IPS DF 4.7 (cell line): ENCODE results near the gene GRAMD2B.
"Not testable (repeated sequence)": the region's sequence is repeated elsewhere in the genome, so short reads cannot be mapped to it uniquely, and the experiment has no call there.

Experiments used
- DNase-seq: peaks from one replicate; pipeline ENCODE4 v3.0.0-alpha.2; 2013; ENCODE audit warnings: low spot score; ENCODE audit errors: extremely low read depth

The GRAMD2B gene

DNA sequence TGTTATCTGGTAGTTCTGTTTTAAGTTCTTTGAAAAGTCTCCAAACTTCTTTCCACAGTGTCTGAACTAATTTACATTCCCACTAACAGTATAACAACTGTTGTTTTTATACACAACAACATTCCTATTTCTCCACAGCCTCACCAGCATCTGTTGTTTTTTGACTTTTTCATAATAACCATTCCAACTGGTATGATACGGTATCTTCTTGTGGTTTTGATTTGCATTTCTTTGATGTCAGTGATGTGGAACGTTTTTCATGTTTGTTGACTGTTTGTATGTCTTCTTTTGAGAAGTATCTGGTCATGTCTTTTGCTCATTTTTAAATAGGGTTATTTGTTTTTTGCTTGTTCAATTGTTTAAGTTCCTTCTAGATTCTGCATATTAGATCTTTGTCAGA lies 12.6 kb upstream of the GRAMD2B start:
- no peak for DNase-seq

GRCh38 chr5:126413856-126414255 lies 9.4 kb upstream of the GRAMD2B start:
- no peak for DNase-seq

DNA sequence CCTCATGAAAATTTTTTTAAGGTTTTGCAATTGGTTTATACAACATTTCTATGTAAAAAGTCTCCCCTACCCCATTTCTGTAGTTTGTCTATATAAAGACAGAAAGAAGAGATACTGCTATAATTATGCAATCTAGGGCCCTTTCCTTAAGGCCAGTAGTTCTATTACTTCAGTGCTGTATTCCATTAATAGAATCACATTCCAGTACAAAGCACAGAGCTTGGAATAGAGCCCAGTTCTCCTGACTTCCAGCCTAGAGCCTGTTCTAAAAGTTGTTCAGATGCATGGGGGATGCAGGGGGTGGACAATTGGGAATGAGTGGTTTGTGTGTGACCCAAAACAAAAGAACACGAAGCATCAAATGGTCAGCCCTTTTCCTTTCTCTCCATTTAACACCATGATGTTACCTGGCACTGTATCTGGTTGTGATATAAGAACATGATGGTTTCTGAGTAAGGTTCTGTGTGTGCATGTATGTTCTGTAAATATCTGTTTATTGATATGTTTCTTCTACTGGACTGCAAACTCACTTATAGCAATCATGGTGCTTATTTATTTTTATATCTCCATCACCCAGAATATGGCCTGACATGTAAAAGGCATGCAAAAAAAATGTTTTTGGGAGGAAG lies 8.2 kb upstream of the GRAMD2B start:
- DNase-seq: no peak

GRCh38 chr5:126415789-126416188 lies 7.4 kb upstream of the GRAMD2B start:
- no peak for DNase-seq

GRCh38 chr5:126416266-126416925 lies 6.8 kb upstream of the GRAMD2B start:
- DNase-seq: no peak

- DNase-seq: no peak
Observed at GRCh38 chr5:126417178-126417577, 6.0 kb upstream of the GRAMD2B start.

GRCh38 chr5:126419102-126419501 lies 4.1 kb upstream of the GRAMD2B start:
- no peak for DNase-seq

- no peak for DNase-seq
Observed at GRCh38 chr5:126428421-126428820, 5.2 kb downstream of the GRAMD2B start.

GRCh38 chr5:126430631-126431030 lies 7.4 kb downstream of the GRAMD2B start:
- no peak for DNase-seq

- DNase-seq: no peak
Observed at GRCh38 chr5:126433701-126434100, 10.5 kb downstream of the GRAMD2B start.

GRCh38 chr5:126435261-126435660 lies 12.1 kb downstream of the GRAMD2B start:
- DNase-seq: no peak

GRCh38 chr5:126435714-126436113 lies 12.5 kb downstream of the GRAMD2B start:
- no peak for DNase-seq

GRCh38 chr5:126437721-126438120 lies 14.5 kb downstream of the GRAMD2B start:
- DNase-seq: no peak

- no peak for DNase-seq
Observed at GRCh38 chr5:126438267-126438666, 15.1 kb downstream of the GRAMD2B start.

- no peak for DNase-seq
Observed at GRCh38 chr5:126438868-126439267, 15.7 kb downstream of the GRAMD2B start.

DNA sequence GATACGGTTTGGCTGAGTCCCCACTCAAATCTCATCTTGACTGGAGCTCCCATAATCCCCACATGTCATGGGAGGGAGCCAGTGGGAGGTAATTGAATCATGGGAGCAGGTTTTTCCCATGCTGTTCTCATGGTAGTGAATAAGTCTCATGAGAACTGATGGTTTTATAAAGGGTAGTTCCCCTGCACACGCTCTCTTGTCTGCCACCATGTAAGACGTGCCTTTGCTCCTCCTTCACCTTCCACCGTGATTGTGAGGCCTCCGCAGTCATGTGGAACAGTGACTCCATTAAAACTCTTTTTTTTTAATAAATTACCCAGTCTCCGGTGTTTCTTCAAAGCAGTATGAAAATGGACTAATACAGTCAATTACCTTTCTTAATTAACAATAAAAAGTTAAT lies 16.5 kb downstream of the GRAMD2B start:
- not testable (repeated sequence) for DNase-seq

GRCh38 chr5:126441230-126441629 lies 18.0 kb downstream of the GRAMD2B start:
- no peak for DNase-seq

DNA sequence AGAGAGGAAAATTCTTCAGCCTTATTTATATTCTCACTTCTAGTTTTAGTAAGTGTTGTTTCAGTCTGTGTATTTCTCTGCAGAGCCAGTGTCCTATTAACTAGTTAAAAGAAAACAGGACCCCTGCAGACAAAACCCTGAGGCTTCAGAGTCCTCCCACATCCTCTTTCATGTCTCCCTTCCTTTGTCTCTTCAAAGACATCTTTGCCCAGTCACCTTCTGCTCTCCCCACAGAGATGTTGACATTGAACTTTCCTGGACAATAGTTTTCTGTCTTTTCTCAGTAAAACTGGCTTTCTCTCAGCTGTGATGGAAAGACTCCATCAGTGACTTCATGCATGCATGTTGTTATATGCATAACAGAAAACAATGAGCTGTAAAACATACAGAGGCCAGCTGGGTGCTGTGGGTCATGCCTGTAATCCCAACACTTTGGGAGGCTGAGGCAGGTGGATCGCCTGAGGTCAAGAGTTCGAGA lies 20.2 kb downstream of the GRAMD2B start:
- DNase-seq: no peak

DNA sequence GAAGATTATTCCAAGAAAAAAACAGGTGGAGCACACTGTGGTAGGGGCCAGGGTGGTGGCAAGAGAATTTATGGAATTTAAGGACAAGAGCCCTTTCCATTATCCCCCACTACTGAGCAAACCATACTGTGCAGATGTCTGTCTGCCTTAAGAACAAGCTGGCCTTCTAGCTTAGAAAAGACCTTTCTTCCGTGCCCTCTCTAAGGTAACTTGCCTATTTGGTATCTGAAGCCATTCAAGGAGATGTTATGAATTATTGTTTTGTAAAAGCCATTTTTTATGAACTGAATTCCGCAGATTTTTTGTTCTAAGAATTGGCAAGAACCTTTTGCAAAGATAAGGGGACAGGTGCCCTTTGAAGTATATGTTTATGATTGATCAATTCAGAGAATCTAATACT lies 20.9 kb downstream of the GRAMD2B start:
- DNase-seq: no peak

- DNase-seq: no peak
Observed at GRCh38 chr5:126445502-126446174, 22.4 kb downstream of the GRAMD2B start.

DNA sequence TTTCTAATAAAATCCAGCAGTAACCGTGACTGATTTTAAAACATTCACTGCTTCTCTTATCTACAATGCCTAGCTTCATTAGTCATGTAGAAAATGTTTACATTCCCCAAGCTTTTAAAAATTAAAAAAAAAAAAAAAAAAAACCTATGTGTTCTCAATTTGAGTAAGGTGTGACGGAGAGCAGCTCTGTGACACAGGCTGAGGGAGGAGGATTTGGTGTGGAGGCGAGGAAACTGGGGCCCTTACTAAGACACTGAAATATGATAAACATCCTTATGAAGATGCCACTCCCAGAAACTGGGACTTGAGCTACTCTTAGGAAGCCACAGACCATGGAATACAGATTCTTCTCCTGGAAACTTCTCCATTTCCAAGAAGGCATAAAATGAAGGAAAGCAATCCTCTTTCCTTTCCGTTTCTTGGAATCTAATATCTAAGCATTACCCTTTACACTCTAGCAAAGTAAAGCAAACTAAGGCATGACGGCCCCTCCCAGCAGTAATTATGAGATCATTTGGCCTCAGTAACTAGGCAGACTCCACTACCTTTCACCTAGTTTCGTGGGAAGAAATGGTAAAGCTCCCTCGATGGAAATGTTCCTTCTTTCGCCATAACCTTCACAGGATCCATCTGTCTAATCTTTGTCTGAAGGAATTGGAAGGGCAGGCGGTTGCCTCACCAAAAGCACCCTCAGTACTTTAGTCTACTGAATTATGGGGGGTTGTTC lies 23.5 kb downstream of the GRAMD2B start:
- no peak for DNase-seq

GRCh38 chr5:126448720-126449119 lies 25.5 kb downstream of the GRAMD2B start:
- no peak for DNase-seq
